Esophagus squamous epithelium (tissue), 5 donors: ENCODE data around the gene TEAD1. TPM values are rescaled to one million over a fixed set of nuclear protein-coding genes. Genes with fewer than 3 reads are reported as not detected.

Experiments
- DNase-seq: peaks from one replicate; lab custom pipeline; 2025; lab: John Stamatoyannopoulos, UW
- H3K27ac ChIP-seq, 4 donors: fragments of 200-600 bp; sonication (generic); one replicate each; pipeline ENCODE4 v1.5.1; 2016 to 2019; ENCODE audit warnings: mild to moderate bottlenecking in 1 of 4
- H3K27me3 ChIP-seq, 4 donors: fragments of 200-600 bp; sonication (generic); 1 replicate in 3 of 4; 2 replicates in 1 of 4; pipeline versions ENCODE4 v1.5.1 to v1.6.0; 2017 to 2021; ENCODE audit warnings: antibody characterized with exemption in 1 of 4
- H3K36me3 ChIP-seq, 3 donors: fragments of 200-600 bp; sonication (generic); one replicate each; pipeline ENCODE4 v1.5.1; 2016 to 2019
- H3K4me1 ChIP-seq, 3 donors: fragments of 200-600 bp; sonication (generic); one replicate each; pipeline ENCODE4 v1.5.1; 2017 to 2019
- H3K4me3 ChIP-seq, 4 donors: fragments of 200-600 bp; sonication (generic); 1 replicate in 3 of 4; 2 replicates in 1 of 4; pipeline ENCODE4 v1.5.1; 2016 to 2019; ENCODE audit warnings: mild to moderate bottlenecking in 2 of 4, moderate library complexity in 1 of 4
- H3K9me3 ChIP-seq, 3 donors: fragments of 200-600 bp; sonication (generic); one replicate each; pipeline ENCODE4 v1.5.1; 2016 to 2019
- CTCF ChIP-seq, 6 experiments: fragments of 450-650 bp in 4 of 6; fragments of 200-600 bp in 2 of 6; sonication (generic) in 2 of 6; IDR thresholded peaks; one replicate each; pipeline ENCODE4 v1.5.1; 2016 to 2019; ENCODE audit warnings: antibody characterized with exemption in 6 of 6, mild to moderate bottlenecking in 4 of 6, moderate library complexity in 4 of 6
- POLR2A ChIP-seq, 4 donors: fragments of 450-650 bp; IDR thresholded peaks; one replicate each; pipeline ENCODE4 v1.6.1; 2017; ENCODE audit warnings: antibody characterized with exemption in 4 of 4, mild to moderate bottlenecking in 4 of 4, moderate library complexity in 3 of 4
- WGBS, 2 donors: methylation state at CpG; one replicate each; pipeline ENCODE4 v1.1.5; 2018; 5-methylcytosine and 5-hydroxymethylcytosine counted together
- intact Hi-C: fragments of 100-400 bp; cut with DNase I; formaldehyde crosslinking; loops from one replicate; pipeline ENCODE4 v1.15.0; 2022
- total RNA-seq, 4 donors: library from RNA; depleted of rRNA; stranded (reverse); fragments of >200 nt; gene quantifications; one replicate each; pipeline ENCODE4 v1.1.0, GENCODE V29; 2016
- donor health status: DM: yes; HTN: yes; CAD: no.

Gene TEAD1
- total RNA-seq, 4 donors from 2014 or later: 33.3 to 75.2 (median 49.8) TPM

- Histone ChIP-seq H3K27me3 (no peaks in the 10 kb centered on the region), H3K36me3 (no peaks in the 10 kb centered on the region), H3K9me3 (no peaks in the 10 kb centered on the region), H3K27ac (peak overlapping the region in 1 of 4 donors; percentile 31), H3K4me3 (no peak overlapping the region), H3K4me1 (peaks cover 25 to 56% (median 32%) of the 10 kb centered on the region in 3 donors)
- intact Hi-C loops: no loop called here
- DNase-seq: no peak
- 64 to 77% methylated on average over 6 of the region's 6 CpGs for WGBS, 2 donors
- TF ChIP-seq POLR2A (IDR thresholded peaks at IDR 0.05) (no peak), CTCF (IDR thresholded peaks at IDR 0.05) (no peak)
Measured at GRCh38 chr11:12817681-12818332, 143.6 kb downstream of the TEAD1 start.

- no peaks in the 10 kb centered on the region for H3K27me3 ChIP-seq
- TF ChIP-seq POLR2A (IDR thresholded peaks at IDR 0.05): no peak
- TF ChIP-seq CTCF (IDR thresholded peaks at IDR 0.05): no peak
- H3K4me1 ChIP-seq: peaks cover 18 to 55% (median 28%) of the 10 kb centered on the region in 3 donors
- H3K27ac ChIP-seq: peak overlapping the region in 2 of 4 donors; percentile 27 to 31
- intact Hi-C loops: no loop called here
- H3K4me3 ChIP-seq: no peak overlapping the region
- no peak for DNase-seq
- no peaks in the 10 kb centered on the region for H3K9me3 ChIP-seq
- WGBS, 2 donors: 83 to 87% methylated on average over 4 of the region's 4 CpGs
- H3K36me3 ChIP-seq: no peaks in the 10 kb centered on the region
Measured at GRCh38 chr11:12818333-12819015, 144.3 kb downstream of the TEAD1 start.

GRCh38 chr11:12822392-12823022 is 148.3 kb downstream of the TEAD1 start:
- no peak for DNase-seq
- H3K36me3 ChIP-seq: no peaks in the 10 kb centered on the region
- no peaks in the 10 kb centered on the region for H3K27me3 ChIP-seq
- no peak overlapping the region for H3K4me3 ChIP-seq
- no peaks in the 10 kb centered on the region for H3K9me3 ChIP-seq
- intact Hi-C loops: no loop called here
- TF ChIP-seq POLR2A (IDR thresholded peaks at IDR 0.05): no peak
- no peak for TF ChIP-seq CTCF (IDR thresholded peaks at IDR 0.05)
- 80 to 95% methylated on average over 4 of the region's 4 CpGs for WGBS, 2 donors
- H3K4me1 ChIP-seq: peaks cover 1 to 39% (median 9%) of the 10 kb centered on the region in 3 donors
- H3K27ac ChIP-seq: no peak overlapping the region

- Histone ChIP-seq H3K36me3 (no peaks in the 10 kb centered on the region), H3K27ac (peak overlapping the region; percentile 3 to 79 (median 42)), H3K4me3 (no peak overlapping the region), H3K9me3 (no peaks in the 10 kb centered on the region), H3K4me1 (peaks cover 6 to 48% (median 22%) of the 10 kb centered on the region in 3 donors), H3K27me3 (no peaks in the 10 kb centered on the region)
- 46 to 67% methylated on average over 10 of the region's 10 CpGs for WGBS, 2 donors
- no peak for DNase-seq
- TF ChIP-seq CTCF (IDR thresholded peaks at IDR 0.05) (no peak), POLR2A (IDR thresholded peaks at IDR 0.05) (no peak)
- intact Hi-C loops: no loop called here
Measured at GRCh38 chr11:12824281-12825041, 150.2 kb downstream of the TEAD1 start.
